ENCODE data around the gene MTR.

Gene MTR

GRCh38 chr1:236795035-236795756 is at the start of gene MTR:
Gene MTR (plus strand): TSS chr1:236795292. CDS start chr1:236795704, 412 bp downstream.
- peak; percentile 89 for DNase-seq (ENCODE audit: low read depth, low spot score)

GRCh38 chr1:236746785-236747184 is 48.3 kb upstream of the MTR start:
- no peak for DNase-seq (ENCODE audit: low read depth, low spot score)

GRCh38 chr1:236747311-236747985 is 47.6 kb upstream of the MTR start:
- DNase-seq (ENCODE audit: low read depth, low spot score), result no peak

GRCh38 chr1:236748268-236748870 is 46.7 kb upstream of the MTR start:
- DNase-seq (ENCODE audit: low read depth, low spot score), result no peak

GRCh38 chr1:236750928-236751327 is 44.2 kb upstream of the MTR start:
- DNase-seq (ENCODE audit: low read depth, low spot score), result no peak

- no peak for DNase-seq (ENCODE audit: low read depth, low spot score)
These were observed 43.7 kb upstream of the MTR start for GRCh38 chr1:236751385-236751784.

GRCh38 chr1:236751935-236752334 is 43.2 kb upstream of the MTR start:
- DNase-seq (ENCODE audit: low read depth, low spot score), result no peak

GRCh38 chr1:236753516-236753915 is 41.6 kb upstream of the MTR start:
- DNase-seq (ENCODE audit: low read depth, low spot score), result no peak

- DNase-seq (ENCODE audit: low read depth, low spot score), result no peak
These were observed 41.1 kb upstream of the MTR start for GRCh38 chr1:236753964-236754363.

GRCh38 chr1:236754525-236755210 is 40.4 kb upstream of the MTR start:
- no peak for DNase-seq (ENCODE audit: low read depth, low spot score)

GRCh38 chr1:236757640-236758039 is 37.5 kb upstream of the MTR start:
- no peak for DNase-seq (ENCODE audit: low read depth, low spot score)

GRCh38 chr1:236759252-236759859 is 35.7 kb upstream of the MTR start:
- no peak for DNase-seq (ENCODE audit: low read depth, low spot score)

- DNase-seq (ENCODE audit: low read depth, low spot score), result no peak
These were observed 34.6 kb upstream of the MTR start for GRCh38 chr1:236760480-236760879.

- DNase-seq (ENCODE audit: low read depth, low spot score), result no peak
These were observed 34.1 kb upstream of the MTR start for GRCh38 chr1:236760986-236761385.

GRCh38 chr1:236761397-236762132 is 33.5 kb upstream of the MTR start:
- no peak for DNase-seq (ENCODE audit: low read depth, low spot score)

- no peak for DNase-seq (ENCODE audit: low read depth, low spot score)
These were observed 32.7 kb upstream of the MTR start for GRCh38 chr1:236762410-236762809.

GRCh38 chr1:236765831-236766230 is 29.3 kb upstream of the MTR start:
- DNase-seq (ENCODE audit: low read depth, low spot score), result no peak

GRCh38 chr1:236766506-236766905 is 28.6 kb upstream of the MTR start:
- DNase-seq (ENCODE audit: low read depth, low spot score), result no peak

GRCh38 chr1:236767276-236767675 is 27.8 kb upstream of the MTR start:
- DNase-seq (ENCODE audit: low read depth, low spot score), result no peak

- no peak for DNase-seq (ENCODE audit: low read depth, low spot score)
These were observed 26.5 kb upstream of the MTR start for GRCh38 chr1:236768601-236769000.

GRCh38 chr1:236773919-236774318 is 21.2 kb upstream of the MTR start:
- DNase-seq (ENCODE audit: low read depth, low spot score), result no peak
